HEK293 (cell line): ENCODE results near the gene S100P.

ENCODE experiments used
- CTCF ChIA-PET: fragments of 350-600 bp; formaldehyde crosslinking; extraction: SDS; loops from one replicate; lab custom pipeline; 2021; ENCODE audit warnings: antibody characterized with exemption; lab: Yijun Ruan, JAX
- POLR2A ChIA-PET: fragments of 300-600 bp; formaldehyde crosslinking; extraction: SDS; loops from one replicate; lab custom pipeline; 2020; ENCODE audit warnings: antibody characterized with exemption, inconsistent platforms; lab: Yijun Ruan, JAX
- H3K27ac ChIP-seq: fragments of 200-500 bp; sonication (Bioruptor generic); 2 replicates; pipeline ENCODE4 v1.5.1; 2014; ENCODE audit warnings: low read depth, low read length, control low read depth, inconsistent platforms; ENCODE audit errors: extremely low read depth
- H3K36me3 ChIP-seq, 2 experiments: fragments of 200-500 bp in 1 of 2; sonication (Bioruptor generic) in 1 of 2; 1 replicate in 1 of 2; 2 replicates in 1 of 2; pipeline ENCODE4 v1.5.1; 2014 to 2017; ENCODE audit warnings: inconsistent platforms in 2 of 2, low read length in 2 of 2; ENCODE audit not compliant: control insufficient read depth in 2 of 2, insufficient read depth in 1 of 2
- H3K4me1 ChIP-seq: fragments of 200-500 bp; sonication (Bioruptor generic); 2 replicates; pipeline ENCODE4 v1.5.1; 2014; ENCODE audit warnings: mild to moderate bottlenecking, low read length, inconsistent platforms; ENCODE audit not compliant: control insufficient read depth, insufficient read depth
- H3K4me3 ChIP-seq: 2 replicates; pipeline ENCODE4 v1.5.1; 2011; ENCODE audit warnings: low read depth, mild to moderate bottlenecking, control low read depth, low read length, moderate library complexity
- H3K9me3 ChIP-seq: fragments of 200-500 bp; sonication (Bioruptor generic); 2 replicates; pipeline ENCODE4 v1.5.1; 2014; ENCODE audit warnings: low read depth, low read length, inconsistent platforms; ENCODE audit not compliant: control insufficient read depth, insufficient read depth
- EGR2 ChIP-seq: fragments of 450-650 bp; formaldehyde crosslinking; IDR thresholded peaks from 2 replicates; pipeline ENCODE4 v1.5.1; 2016; ENCODE audit warnings: low read depth, missing biosample characterization, missing genetic modification characterization
- SETDB1 ChIP-seq: IDR thresholded peaks from one replicate; pipeline ENCODE4 v1.6.1; 2017; ENCODE audit warnings: mild to moderate bottlenecking, low read length, moderate library complexity, mixed read lengths; ENCODE audit not compliant: insufficient read length
- SP3 ChIP-seq: fragments of 450-650 bp; formaldehyde crosslinking; IDR thresholded peaks from 2 replicates; pipeline ENCODE4 v1.5.1; 2016; ENCODE audit warnings: missing biosample characterization, missing genetic modification characterization
- TRIM28 ChIP-seq: IDR thresholded peaks from 2 replicates; pipeline ENCODE4 v1.6.1; 2011; ENCODE audit warnings: low read length, control low read depth, borderline replicate concordance
- YY1 ChIP-seq: fragments of 450-650 bp; formaldehyde crosslinking; IDR thresholded peaks from 2 replicates; pipeline ENCODE4 v1.5.1; 2018; ENCODE audit warnings: missing biosample characterization, missing genetic modification characterization
- ZBTB1 ChIP-seq: fragments of 450-650 bp; formaldehyde crosslinking; IDR thresholded peaks from 2 replicates; pipeline ENCODE4 v1.5.1; 2016; ENCODE audit warnings: missing biosample characterization, missing genetic modification characterization
- ZBTB26 ChIP-seq: fragments of 450-650 bp; formaldehyde crosslinking; optimal IDR thresholded peaks from 2 replicates; pipeline ENCODE3; 2016; ENCODE audit warnings: missing biosample characterization, mild to moderate bottlenecking, missing genetic modification characterization
- ZBTB7A ChIP-seq: fragments of 450-650 bp; formaldehyde crosslinking; IDR thresholded peaks from 2 replicates; pipeline ENCODE4 v1.5.1; 2016; ENCODE audit warnings: low read depth, missing biosample characterization, missing genetic modification characterization
- ZFHX2 ChIP-seq: fragments of 450-650 bp; formaldehyde crosslinking; conservative IDR thresholded peaks from 2 replicates; pipeline ENCODE4 v1.5.1; 2016; ENCODE audit warnings: missing biosample characterization, missing genetic modification characterization
- ZFP69B ChIP-seq: fragments of 450-650 bp; formaldehyde crosslinking; IDR thresholded peaks from 2 replicates; pipeline ENCODE4 v1.5.1; 2016; ENCODE audit warnings: missing biosample characterization, missing genetic modification characterization
- ZNF10 ChIP-seq: fragments of 450-650 bp; formaldehyde crosslinking; IDR thresholded peaks from 2 replicates; pipeline ENCODE4 v1.5.1; 2017; ENCODE audit warnings: missing biosample characterization, missing genetic modification characterization
- ZNF335 ChIP-seq: fragments of 450-650 bp; formaldehyde crosslinking; conservative IDR thresholded peaks from 2 replicates; pipeline ENCODE4 v1.5.1; 2016; ENCODE audit warnings: missing biosample characterization, missing genetic modification characterization
- ZNF501 ChIP-seq: fragments of 450-650 bp; formaldehyde crosslinking; IDR thresholded peaks from 2 replicates; pipeline ENCODE4 v1.5.1; 2016; ENCODE audit warnings: missing biosample characterization, missing genetic modification characterization
- ZNF600 ChIP-seq: fragments of 450-650 bp; formaldehyde crosslinking; IDR thresholded peaks from 2 replicates; pipeline ENCODE4 v1.5.1; 2016; ENCODE audit warnings: missing biosample characterization, missing genetic modification characterization
- ZSCAN16 ChIP-seq: fragments of 450-650 bp; formaldehyde crosslinking; IDR thresholded peaks from 2 replicates; pipeline ENCODE4 v1.5.1; 2016; ENCODE audit warnings: missing biosample characterization, missing genetic modification characterization
- ZXDB ChIP-seq: fragments of 450-650 bp; formaldehyde crosslinking; IDR thresholded peaks from 2 replicates; pipeline ENCODE4 v1.5.1; 2016; ENCODE audit warnings: missing biosample characterization, missing genetic modification characterization
- TF ChIP-seq, protein P1 (sequence below): fragments of 450-650 bp; formaldehyde crosslinking; IDR thresholded peaks from 2 replicates; pipeline ENCODE4 v1.5.1; 2016; ENCODE audit warnings: missing biosample characterization, missing genetic modification characterization
- TF ChIP-seq, protein P2 (sequence below): fragments of 450-650 bp; formaldehyde crosslinking; IDR thresholded peaks from 2 replicates; pipeline ENCODE4 v1.5.1; 2016; ENCODE audit warnings: missing biosample characterization, missing genetic modification characterization
- TF ChIP-seq, protein P3 (sequence below): fragments of 450-650 bp; formaldehyde crosslinking; IDR thresholded peaks from 2 replicates; pipeline ENCODE4 v1.5.1; 2016; ENCODE audit warnings: missing biosample characterization, missing genetic modification characterization
- TF ChIP-seq, protein P4 (sequence below): fragments of 450-650 bp; formaldehyde crosslinking; conservative IDR thresholded peaks from 2 replicates; pipeline ENCODE4 v1.5.1; 2016; ENCODE audit warnings: low read depth, missing biosample characterization, missing genetic modification characterization
- TF ChIP-seq, protein P5 (sequence below): fragments of 450-650 bp; formaldehyde crosslinking; IDR thresholded peaks from 2 replicates; pipeline ENCODE4 v1.5.1; 2016; ENCODE audit warnings: missing biosample characterization, missing genetic modification characterization

S100P gene

DNA sequence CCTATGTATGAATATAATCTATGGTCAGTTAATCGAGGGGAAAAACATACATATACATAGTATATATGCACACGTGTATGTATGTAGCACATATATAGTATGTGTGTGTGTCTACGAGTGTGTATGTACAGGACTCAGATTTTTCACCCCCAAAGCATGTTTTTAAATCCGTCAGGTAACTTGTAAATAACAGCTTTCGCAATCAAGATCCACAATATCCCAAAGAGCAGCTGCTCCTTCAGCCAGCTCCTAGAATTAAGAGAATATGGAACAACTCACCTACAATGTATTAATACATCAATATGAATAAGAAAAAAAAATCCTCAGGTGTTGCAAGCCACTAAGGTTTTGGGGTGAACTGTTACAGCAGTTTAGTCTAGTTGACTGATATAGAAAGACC, 12.5 kb downstream of the S100P start (continued):
- TF ChIP-seq, protein P1, sequence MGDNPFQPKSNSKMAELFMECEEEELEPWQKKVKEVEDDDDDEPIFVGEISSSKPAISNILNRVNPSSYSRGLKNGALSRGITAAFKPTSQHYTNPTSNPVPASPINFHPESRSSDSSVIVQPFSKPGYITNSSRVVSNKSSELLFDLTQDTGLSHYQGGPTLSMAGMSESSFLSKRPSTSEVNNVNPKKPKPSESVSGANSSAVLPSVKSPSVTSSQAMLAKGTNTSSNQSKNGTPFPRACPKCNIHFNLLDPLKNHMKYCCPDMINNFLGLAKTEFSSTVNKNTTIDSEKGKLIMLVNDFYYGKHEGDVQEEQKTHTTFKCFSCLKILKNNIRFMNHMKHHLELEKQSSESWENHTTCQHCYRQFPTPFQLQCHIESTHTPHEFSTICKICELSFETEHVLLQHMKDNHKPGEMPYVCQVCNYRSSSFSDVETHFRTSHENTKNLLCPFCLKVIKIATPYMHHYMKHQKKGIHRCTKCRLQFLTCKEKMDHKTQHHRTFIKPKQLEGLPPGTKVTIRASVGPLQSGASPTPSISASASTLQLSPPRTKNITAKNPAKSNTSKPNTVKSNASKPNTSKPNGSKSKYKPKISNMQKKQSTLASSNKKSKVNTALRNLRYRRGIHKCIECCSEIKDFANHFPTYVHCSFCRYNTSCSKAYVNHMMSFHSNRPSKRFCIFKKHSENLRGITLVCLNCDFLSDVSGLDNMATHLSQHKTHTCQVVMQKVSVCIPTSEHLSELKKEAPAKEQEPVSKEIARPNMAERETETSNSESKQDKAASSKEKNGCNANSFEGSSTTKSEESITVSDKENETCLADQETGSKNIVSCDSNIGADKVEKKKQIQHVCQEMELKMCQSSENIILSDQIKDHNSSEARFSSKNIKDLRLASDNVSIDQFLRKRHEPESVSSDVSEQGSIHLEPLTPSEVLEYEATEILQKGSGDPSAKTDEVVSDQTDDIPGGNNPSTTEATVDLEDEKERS, result no peak
- TF ChIP-seq SETDB1 (no peak), ZFP69B (tag by site-specific recombination) (no peak), ZBTB1 (tag by site-specific recombination) (no peak)
- TF ChIP-seq, all 188 proteins: peak for 0

GRCh38 chr4:6709230-6710114, 15.8 kb downstream of the S100P start, which contains the start of gene MRFAP1L1:
Gene MRFAP1L1, minus strand, starts transcription at chr4:6709865. Its CDS starts 236 bp downstream, at chr4:6709629.
- peaks cover 0 to 23% of the 10 kb centered on the region in 2 experiments; a peak in 1 of 3 replicates for H3K36me3 ChIP-seq
- CTCF ChIA-PET, result interaction anchor here (0.6 kb wide), 1 partner anchor 253 kb away, joined by 3 read pairs; no protein-coding TSS in a partner anchor
- H3K4me3 ChIP-seq, result peak within 1 kb of the TSS; percentile 65
- no peaks in the 10 kb centered on the region for H3K9me3 ChIP-seq
- H3K27ac ChIP-seq, result peak within 1 kb of the TSS; percentile 64
- POLR2A ChIA-PET, result interaction anchor here (1.0 to 1.7 kb wide), 4 partner anchors 34 to 74 kb away, joined by 3 to 8 read pairs (median 5); a partner anchor contains a TSS
- no peaks in the 10 kb centered on the region for H3K4me1 ChIP-seq
- TF ChIP-seq SP3 (tag by site-specific recombination) (peak; percentile 18; the same call in 1 of the 2 replicates), ZSCAN16 (tag by site-specific recombination) (no peak), ZFHX2 (tag by site-specific recombination) (0 out of 2 replicates have a peak, but pooled peaks have one; percentile 16), ZNF501 (tag by site-specific recombination) (peak; percentile 49; the same call in 1 of the 2 replicates), ZBTB26 (peak; percentile 89), ZNF10 (tag by site-specific recombination) (0 out of 2 replicates have a peak, but pooled peaks have one; percentile 32), TRIM28 (peak; percentile 36; the same call in 1 of the 2 replicates), EGR2 (tag by site-specific recombination) (0 out of 2 replicates have a peak, but pooled peaks have one; percentile 12), ZXDB (peak; percentile 66), ZNF335 (tag by site-specific recombination) (peak; percentile 43), ZNF600 (tag by site-specific recombination) (peak; percentile 69), ZBTB7A (tag by site-specific recombination) (no peak), YY1 (tag by site-specific recombination) (peak; percentile 66)
- TF ChIP-seq, protein P2, sequence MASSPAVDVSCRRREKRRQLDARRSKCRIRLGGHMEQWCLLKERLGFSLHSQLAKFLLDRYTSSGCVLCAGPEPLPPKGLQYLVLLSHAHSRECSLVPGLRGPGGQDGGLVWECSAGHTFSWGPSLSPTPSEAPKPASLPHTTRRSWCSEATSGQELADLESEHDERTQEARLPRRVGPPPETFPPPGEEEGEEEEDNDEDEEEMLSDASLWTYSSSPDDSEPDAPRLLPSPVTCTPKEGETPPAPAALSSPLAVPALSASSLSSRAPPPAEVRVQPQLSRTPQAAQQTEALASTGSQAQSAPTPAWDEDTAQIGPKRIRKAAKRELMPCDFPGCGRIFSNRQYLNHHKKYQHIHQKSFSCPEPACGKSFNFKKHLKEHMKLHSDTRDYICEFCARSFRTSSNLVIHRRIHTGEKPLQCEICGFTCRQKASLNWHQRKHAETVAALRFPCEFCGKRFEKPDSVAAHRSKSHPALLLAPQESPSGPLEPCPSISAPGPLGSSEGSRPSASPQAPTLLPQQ (tag by site-specific recombination), result 0 out of 2 replicates have a peak, but pooled peaks have one; percentile 4
- TF ChIP-seq, protein P3, sequence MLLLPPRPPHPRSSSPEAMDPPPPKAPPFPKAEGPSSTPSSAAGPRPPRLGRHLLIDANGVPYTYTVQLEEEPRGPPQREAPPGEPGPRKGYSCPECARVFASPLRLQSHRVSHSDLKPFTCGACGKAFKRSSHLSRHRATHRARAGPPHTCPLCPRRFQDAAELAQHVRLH, result peak; percentile 71; the same call in 1 of the 2 replicates
- TF ChIP-seq, protein P4, sequence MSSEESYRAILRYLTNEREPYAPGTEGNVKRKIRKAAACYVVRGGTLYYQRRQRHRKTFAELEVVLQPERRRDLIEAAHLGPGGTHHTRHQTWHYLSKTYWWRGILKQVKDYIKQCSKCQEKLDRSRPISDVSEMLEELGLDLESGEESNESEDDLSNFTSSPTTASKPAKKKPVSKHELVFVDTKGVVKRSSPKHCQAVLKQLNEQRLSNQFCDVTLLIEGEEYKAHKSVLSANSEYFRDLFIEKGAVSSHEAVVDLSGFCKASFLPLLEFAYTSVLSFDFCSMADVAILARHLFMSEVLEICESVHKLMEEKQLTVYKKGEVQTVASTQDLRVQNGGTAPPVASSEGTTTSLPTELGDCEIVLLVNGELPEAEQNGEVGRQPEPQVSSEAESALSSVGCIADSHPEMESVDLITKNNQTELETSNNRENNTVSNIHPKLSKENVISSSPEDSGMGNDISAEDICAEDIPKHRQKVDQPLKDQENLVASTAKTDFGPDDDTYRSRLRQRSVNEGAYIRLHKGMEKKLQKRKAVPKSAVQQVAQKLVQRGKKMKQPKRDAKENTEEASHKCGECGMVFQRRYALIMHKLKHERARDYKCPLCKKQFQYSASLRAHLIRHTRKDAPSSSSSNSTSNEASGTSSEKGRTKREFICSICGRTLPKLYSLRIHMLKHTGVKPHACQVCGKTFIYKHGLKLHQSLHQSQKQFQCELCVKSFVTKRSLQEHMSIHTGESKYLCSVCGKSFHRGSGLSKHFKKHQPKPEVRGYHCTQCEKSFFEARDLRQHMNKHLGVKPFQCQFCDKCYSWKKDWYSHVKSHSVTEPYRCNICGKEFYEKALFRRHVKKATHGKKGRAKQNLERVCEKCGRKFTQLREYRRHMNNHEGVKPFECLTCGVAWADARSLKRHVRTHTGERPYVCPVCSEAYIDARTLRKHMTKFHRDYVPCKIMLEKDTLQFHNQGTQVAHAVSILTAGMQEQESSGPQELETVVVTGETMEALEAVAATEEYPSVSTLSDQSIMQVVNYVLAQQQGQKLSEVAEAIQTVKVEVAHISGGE, result peak; percentile 75
- TF ChIP-seq, protein P5, sequence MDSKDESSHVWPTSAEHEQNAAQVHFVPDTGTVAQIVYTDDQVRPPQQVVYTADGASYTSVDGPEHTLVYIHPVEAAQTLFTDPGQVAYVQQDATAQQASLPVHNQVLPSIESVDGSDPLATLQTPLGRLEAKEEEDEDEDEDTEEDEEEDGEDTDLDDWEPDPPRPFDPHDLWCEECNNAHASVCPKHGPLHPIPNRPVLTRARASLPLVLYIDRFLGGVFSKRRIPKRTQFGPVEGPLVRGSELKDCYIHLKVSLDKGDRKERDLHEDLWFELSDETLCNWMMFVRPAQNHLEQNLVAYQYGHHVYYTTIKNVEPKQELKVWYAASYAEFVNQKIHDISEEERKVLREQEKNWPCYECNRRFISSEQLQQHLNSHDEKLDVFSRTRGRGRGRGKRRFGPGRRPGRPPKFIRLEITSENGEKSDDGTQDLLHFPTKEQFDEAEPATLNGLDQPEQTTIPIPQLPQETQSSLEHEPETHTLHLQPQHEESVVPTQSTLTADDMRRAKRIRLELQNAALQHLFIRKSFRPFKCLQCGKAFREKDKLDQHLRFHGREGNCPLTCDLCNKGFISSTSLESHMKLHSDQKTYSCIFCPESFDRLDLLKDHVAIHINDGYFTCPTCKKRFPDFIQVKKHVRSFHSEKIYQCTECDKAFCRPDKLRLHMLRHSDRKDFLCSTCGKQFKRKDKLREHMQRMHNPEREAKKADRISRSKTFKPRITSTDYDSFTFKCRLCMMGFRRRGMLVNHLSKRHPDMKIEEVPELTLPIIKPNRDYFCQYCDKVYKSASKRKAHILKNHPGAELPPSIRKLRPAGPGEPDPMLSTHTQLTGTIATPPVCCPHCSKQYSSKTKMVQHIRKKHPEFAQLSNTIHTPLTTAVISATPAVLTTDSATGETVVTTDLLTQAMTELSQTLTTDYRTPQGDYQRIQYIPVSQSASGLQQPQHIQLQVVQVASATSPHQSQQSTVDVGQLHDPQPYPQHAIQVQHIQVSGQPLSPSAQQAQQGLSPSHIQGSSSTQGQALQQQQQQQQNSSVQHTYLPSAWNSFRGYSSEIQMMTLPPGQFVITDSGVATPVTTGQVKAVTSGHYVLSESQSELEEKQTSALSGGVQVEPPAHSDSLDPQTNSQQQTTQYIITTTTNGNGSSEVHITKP (tag by site-specific recombination), result peak; percentile 87
